T-helper 2 cell (primary cell): ENCODE data around the gene SYNDIG1.

Source experiments
- DNase-seq, 5 experiments: peaks; one replicate each; pipeline versions ENCODE4 v3.0.0 to v3.0.0-alpha.2; 2012 to 2022

SYNDIG1 gene

GRCh38 chr20:24448170-24448569, 21.3 kb upstream of the SYNDIG1 start:
- DNase-seq: no peak

GRCh38 chr20:24449026-24449720, 20.3 kb upstream of the SYNDIG1 start:
- no peak for DNase-seq

DNA sequence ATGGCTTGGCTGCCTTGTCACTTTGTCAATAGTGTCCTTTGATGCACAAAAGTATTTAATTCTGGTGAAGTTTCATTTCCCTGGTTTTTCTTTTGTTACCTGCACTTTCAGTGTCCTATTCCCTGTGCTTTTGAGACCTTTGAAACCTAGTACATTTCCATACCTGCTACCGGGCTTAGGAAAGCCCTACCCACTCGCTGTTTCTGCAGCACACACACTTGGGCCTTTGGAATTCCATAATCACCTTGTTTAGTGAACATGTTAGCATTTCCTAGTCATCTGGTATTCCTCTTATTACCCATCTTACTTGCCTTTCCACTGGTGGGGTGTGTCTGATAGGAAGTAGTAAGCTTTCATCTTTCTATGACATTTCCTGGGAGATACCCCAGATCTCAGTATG, 19.3 kb upstream of the SYNDIG1 start:
- no peak for DNase-seq

DNA sequence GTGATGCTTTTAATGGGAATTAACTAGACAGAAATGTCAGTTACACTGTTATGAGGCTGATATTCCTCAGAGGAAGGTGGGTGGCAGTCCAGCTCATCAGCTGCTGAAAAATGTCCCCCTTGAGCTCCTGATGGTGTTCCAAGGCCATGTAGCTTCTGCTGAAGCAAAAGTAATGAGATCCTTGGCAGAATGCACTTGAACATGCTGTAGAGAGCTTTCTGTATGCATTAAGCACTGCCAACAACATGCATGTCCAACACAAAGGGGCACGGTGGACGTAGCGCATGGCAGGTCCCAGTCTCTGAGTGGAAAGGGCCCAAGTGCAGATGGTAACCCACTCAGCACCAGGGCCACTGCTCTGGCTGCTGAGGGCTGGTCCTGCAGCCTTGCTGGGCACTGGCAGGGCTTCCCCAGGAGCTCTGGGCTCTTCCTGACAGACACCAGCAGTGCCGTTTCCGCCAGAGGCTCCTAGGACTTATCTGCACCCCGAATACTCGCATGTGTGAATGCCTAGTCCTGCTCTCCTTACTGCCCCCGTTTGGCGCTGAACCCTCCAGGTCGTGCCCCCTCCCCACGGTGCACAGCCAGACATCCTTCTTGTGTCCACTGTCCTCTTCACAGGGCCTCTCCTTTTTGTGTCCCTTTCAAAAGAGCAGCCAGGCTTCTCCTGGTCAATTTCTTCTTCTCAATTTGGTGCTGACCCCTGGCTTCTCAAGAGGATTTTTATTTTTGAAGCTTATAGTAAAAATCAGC, 18.6 kb upstream of the SYNDIG1 start:
- no peak for DNase-seq

- DNase-seq: no peak
These were observed 18.0 kb upstream of the SYNDIG1 start for GRCh38 chr20:24451428-24451827.

GRCh38 chr20:24452016-24452415, 17.4 kb upstream of the SYNDIG1 start:
- no peak for DNase-seq

GRCh38 chr20:24452498-24453127, 16.8 kb upstream of the SYNDIG1 start:
- DNase-seq: no peak

DNA sequence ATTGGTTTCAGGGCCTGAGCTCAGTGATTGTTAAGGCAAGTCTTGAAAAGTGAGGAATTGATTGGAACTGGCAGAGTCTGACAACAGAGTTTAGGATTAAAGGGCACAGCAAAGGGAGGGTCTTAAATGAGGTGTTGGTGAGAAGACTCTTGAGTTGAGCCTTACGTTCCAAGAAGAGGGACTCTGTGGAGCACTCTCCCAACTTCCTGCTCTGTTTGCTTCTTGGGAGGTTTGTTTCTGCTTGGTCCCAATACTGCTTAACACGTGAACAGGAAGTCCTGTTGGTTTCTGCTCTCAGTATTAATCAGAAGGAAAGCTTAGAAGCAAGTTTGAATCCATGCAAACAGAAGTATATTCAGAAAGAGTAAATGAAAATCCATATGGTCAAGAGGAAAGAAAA, 15.6 kb upstream of the SYNDIG1 start:
- DNase-seq: no peak

GRCh38 chr20:24455081-24455480, 14.3 kb upstream of the SYNDIG1 start:
- no peak for DNase-seq

DNA sequence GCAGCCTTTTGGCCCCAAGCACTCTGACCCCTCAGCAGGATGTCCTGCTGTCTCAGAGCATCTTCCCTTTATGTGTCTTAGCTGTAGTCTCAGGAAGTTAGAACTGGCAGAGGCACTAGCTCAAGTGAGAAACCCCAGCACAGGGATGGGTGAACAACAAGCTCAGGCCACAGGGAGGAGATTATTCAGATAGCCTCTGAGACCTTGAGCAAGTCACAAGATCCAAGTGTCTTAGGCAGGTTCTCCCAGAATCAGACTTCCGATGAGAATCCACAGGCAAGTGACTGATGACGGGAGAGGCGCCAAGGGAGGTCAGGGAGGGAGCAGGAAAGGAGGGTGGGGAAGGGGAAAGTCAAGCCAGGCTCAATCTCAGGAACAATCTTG, 13.0 kb upstream of the SYNDIG1 start:
- DNase-seq: no peak

DNA sequence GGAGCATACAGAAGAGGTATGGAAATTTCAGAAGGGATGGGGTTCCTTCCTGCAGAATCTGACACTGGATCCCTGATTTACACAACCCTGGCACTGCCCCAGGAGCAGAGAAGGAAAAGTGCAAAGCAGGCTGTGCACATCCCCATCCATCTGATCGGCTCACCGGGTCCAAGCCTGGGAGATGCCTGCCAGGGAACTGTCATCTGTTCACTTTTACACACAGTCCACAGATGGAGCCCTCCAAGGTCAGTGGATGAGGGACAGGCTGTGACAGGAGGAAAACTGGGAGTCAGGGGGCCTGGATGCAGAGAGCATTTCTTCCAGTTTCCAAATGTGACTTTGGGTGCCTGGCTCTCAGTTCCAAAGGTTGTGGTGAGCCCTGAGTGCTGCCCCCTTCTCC, 11.0 kb upstream of the SYNDIG1 start:
- DNase-seq: no peak

DNA sequence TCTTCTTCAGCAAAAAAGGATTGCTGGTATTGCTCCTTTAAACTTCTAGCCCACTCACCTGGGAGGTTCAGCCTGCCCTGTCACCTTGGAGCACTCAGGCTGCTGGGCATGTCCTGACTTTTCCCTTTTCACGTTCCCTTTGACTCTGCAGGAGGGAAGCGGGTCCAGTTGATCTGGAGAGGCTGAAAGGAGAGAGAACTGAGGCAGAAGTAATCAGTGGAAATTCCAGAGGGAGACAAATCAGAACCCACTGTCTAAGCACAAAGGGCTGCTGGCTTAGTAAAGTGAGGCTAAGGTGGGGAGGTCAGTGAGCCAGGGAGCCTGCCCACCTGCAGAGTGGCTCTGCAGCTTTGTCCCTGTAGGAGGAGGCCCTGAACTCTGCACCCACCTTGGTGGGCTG, 9.7 kb upstream of the SYNDIG1 start:
- no peak for DNase-seq

GRCh38 chr20:24460712-24461111, 8.7 kb upstream of the SYNDIG1 start:
- DNase-seq: no peak

DNA sequence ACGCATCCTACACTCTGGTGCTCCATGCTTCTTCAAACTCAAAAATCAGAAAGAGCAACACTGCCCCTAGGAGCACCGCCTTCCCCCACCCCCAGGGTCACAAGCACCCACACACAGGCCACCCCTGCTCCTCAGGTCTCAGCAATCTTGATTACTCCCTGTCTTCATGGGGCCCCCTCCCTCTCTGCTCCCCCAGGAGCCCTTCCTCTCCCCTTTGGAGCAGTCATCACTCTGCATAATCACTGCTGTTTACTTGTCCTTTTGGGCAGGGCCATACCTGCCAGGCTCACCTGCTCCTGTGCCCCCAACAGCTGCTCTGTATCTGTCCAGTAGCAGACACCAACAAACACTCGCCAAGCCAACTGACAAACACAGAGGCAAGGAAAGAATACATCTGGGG, 7.6 kb upstream of the SYNDIG1 start:
- no peak for DNase-seq

DNA sequence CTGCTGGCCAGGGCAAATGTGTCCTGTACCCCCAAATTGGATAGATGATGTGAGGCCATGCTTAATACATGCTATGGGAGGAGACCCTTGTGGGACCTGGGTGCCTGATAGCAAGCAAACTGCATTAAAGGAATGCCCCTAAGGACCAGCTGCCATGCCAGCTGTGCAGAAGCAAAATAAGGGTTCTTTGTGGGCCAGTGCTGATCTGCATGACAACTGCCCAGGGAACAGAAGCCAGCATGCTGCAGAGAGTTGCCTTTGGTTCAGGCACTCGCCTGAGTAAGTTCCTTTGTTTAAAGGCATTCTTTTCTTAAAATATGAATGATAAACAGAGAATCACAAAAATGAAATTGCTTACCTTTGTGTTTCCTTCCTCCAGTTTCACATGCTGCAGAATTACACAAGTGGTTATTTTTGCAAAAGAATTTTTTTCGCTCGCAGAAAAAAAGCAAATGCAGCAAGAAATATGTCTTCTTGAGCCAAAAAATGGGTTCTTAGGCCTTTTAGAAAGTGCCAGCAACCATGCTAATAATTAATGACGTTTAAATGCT, 6.9 kb upstream of the SYNDIG1 start:
- no peak for DNase-seq

GRCh38 chr20:24465159-24465558, 4.3 kb upstream of the SYNDIG1 start:
- DNase-seq: no peak

DNA sequence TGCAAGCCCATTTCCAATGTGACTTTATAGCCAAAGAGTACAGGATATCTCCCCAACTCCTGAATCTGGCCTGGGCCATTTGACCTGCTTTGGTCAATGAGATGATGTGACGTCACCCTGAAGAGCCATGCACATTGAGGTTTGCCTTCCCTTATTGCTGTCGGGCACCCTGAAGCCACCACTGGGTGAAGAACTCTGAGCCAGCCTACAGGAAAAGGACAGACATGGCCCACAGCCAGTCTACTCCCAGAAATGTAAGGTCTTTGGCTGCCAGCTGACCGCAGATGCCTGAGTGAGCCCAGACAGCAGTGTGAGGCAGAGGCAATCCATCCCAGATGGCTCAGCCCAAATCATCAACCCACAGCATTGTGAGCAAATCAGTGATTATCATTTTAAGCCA, 3.7 kb upstream of the SYNDIG1 start:
- DNase-seq: no peak

DNA sequence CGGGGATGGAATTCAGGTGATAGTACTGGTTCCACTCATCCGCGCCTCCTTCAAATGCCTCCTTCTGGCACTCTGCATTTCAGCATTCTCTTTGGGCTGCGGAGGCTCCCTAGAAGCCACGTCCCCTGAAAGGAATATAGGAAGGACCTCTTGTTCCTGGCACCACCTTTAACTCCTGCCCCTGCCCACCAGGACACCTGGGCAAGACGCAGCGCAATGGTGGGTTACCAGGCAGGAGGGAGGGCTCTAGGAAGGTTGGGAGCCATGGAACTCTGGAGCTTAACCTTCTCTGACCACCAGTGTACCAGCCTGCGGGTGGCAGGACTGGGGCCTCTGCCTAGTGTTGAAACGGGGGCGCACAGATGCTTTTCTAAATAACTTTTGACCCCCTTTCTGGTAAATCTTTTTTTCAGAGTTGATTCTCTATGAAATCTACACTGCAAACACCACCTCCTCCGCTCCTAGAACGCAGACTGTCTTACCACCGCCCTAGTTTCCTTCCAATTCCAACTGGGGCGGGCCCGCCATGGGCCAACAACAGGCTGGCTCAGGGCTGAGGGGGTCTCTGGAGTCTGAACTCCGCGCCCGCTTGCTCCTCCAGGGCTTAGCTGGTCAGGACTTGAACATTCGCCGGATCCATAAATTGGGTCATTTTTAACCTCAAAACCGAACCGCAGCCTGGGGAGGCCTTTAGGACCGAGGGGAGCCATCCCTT, 871 bp upstream of the SYNDIG1 start:
- DNase-seq: no peak

DNA sequence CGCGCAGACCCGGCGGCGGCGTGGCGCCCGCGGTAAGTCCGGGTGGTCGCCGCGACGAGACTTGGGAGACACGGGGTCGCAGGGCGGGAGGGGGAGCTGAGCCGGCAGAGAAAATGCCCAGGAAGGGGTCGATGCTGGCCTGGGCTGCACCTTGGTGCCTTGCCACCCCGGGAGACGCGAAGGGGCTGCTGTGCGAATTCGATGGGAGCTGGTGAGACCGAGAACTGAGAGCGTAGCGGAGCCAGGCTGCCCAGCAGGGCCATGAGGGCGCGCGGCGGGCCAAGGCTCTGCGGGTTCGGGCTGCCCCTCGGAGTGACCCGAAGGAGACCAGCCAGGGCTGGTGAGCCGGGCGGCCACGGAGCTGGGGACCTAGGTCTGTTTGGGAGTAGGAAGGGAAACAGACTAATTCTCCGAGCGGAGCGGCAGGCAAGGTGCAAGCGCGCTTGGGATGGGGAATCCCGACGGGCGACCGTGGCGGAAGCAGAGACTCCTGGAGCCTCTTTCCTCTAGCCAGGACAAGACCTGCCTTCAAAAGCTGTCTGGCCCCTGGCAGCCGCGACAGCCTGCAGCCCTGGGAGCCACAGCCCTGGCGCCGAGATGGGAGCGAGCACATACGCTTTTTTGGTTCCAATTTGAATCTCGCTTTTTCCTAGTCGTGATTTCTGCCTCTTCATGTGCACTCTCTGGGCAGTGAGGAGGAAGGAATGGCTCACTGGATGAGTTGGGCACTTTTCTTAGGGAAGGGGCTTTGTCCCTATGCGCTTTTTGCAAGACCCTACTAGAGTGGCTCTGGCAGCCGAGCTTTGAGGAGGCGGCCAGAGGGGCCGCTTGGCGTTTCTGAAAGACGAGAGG, 691 bp downstream of the SYNDIG1 start:
- no peak for DNase-seq

DNA sequence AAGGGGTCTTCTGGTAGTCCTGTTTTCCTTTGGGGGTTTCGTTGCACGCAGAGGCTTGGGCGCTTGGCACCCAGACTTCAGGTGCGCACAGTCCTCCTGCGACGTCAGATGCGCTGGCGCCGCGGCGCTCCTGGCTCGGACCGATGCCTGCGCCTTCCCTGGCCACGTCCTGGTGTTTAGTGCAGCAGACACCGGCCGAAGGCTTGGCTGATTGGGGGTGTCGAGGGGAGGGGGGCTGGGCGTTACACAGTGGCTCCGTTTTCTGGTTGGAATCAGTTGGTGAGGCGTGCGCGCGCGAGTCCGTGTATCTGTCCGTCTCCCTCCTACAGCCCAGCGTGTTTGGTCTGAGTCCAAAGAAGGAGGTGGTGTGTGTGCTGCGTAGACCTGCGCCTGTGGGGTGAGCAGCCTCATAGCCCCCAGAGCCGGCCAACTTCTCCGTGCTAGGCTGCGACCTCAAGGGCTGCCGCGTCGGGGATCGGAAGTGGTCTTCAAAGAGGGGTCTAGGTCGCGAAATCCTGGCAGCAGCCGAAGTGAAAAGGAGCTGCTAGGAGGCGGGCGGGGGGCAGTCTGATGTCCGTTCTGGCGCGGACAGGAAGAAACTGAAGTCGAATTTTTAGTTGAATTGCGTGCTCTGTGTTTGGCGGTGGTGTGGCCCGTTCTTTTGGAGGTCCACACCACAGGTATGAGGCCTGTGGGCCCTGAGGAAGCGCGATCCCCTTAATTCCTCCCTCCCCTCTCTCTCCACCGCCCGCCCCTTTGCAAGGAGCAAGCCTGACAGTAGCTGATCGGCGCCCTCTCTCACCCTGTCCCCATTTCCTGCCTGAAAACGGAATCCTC, 1.5 kb downstream of the SYNDIG1 start:
- DNase-seq: no peak

- no peak for DNase-seq
These were observed 3.0 kb downstream of the SYNDIG1 start for GRCh38 chr20:24472426-24472825.
